IPS DF 6.9 (cell line): ENCODE data around the gene SFXN4.
"Not testable (repeated sequence)": the region's sequence is repeated elsewhere in the genome, so short reads cannot be mapped to it uniquely, and the experiment has no call there.

ENCODE experiments used
- DNase-seq: peaks from one replicate; pipeline ENCODE4 v3.0.0-alpha.2; 2013; ENCODE audit warnings: low read depth, low spot score
- H3K27ac ChIP-seq: one replicate; pipeline ENCODE4 v1.5.1; 2013; ENCODE audit warnings: low read length, control low read depth
- H3K27me3 ChIP-seq: 2 replicates; pipeline ENCODE4 v1.6.1; 2013; ENCODE audit warnings: mild to moderate bottlenecking, low read length; ENCODE audit not compliant: control insufficient read depth, insufficient read depth
- H3K36me3 ChIP-seq: 2 replicates; pipeline ENCODE4 v1.6.1; 2013; ENCODE audit warnings: low read length; ENCODE audit not compliant: control insufficient read depth, insufficient read depth
- H3K4me1 ChIP-seq: 2 replicates; pipeline ENCODE4 v1.6.1; 2013; ENCODE audit warnings: low read length; ENCODE audit not compliant: control insufficient read depth, insufficient read depth
- H3K4me3 ChIP-seq: 2 replicates; pipeline ENCODE4 v1.5.1; 2013; ENCODE audit warnings: mild to moderate bottlenecking, low read length
- H3K9me3 ChIP-seq: 2 replicates; pipeline ENCODE4 v1.6.1; 2013; ENCODE audit warnings: low read length, inconsistent platforms; ENCODE audit not compliant: control insufficient read depth, insufficient read depth
- WGBS: extraction: QIAGEN DNeasy Blood & Tissue Kit; methylation state at CpG from one replicate; pipeline ENCODE4 v1.1.7; 2013; ENCODE audit warnings: mixed read lengths, missing lambda C conversion rate; ENCODE audit not compliant: insufficient read length, insufficient coverage; 5-methylcytosine and 5-hydroxymethylcytosine counted together

SFXN4 gene

DNA sequence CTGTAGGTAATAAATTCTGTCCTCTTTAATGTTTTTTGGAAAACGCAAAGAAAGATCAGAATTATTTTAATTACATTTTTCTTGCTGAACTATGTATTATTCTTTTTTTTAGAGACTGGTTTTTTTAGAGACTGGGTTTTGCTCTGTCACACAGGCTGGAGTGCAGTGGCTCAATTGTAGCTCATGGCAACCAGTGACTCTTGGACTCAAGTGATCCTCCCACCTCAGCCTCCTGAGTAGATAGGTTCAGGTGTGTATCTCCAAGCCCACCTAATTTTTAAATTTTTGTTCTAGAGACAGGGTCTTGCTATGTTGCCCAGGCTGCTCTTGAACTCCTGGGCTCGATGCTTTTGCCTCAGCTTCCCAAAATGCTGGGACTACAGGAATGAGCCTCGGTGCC is 66.9 kb downstream of the SFXN4 start:
- Histone ChIP-seq H3K4me1 (no peaks in the 10 kb centered on the region), H3K9me3 (no peaks in the 10 kb centered on the region), H3K27ac (no peak overlapping the region), H3K36me3 (no peaks in the 10 kb centered on the region), H3K27me3 (no peaks in the 10 kb centered on the region), H3K4me3 (no peak overlapping the region)
- no peak for DNase-seq
- WGBS, result no CpG with 5 or more reads among the region's 3 CpGs

DNA sequence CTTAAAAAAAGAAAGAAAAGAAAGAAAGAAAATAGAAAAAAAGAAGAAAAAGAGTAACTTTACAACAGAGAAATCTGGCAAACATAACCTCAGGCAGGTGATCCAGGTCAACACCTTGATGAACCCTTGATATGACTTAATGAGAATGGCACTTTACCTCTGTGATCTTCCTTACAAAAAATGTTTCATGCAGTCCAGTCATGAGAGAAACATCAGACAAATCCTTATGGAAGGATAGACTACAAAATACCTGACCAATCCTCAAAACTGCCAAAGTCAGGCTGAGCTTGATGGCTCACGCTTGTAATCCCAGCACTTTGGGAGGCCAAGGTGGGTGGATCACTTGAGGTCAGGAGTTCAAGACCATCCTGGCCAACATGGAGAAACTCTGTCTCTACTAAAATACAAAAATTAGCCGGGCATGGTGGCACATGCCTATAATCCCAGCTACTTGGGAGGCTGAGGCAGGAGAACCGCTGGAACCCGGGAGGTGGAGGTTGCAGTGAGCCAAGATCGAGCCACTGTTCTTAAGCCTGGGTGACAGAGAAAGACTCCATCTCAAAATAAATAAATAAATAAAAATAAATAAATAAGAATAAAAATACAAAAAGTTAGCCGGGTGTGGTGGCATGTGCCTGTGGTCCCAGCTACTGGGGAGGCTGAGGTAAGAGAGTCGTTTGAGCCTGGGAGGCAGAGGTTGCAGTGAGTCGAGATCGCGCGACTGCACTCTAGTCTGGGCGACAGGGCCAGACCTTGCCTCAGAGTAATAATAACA is 68.7 kb downstream of the SFXN4 start:
- H3K4me3 ChIP-seq, H3K27me3 ChIP-seq, DNase-seq, H3K4me1 ChIP-seq, H3K27ac ChIP-seq, H3K9me3 ChIP-seq, H3K36me3 ChIP-seq: not testable (repeated sequence)
- WGBS, result no CpG with 5 or more reads among the region's 12 CpGs

DNA sequence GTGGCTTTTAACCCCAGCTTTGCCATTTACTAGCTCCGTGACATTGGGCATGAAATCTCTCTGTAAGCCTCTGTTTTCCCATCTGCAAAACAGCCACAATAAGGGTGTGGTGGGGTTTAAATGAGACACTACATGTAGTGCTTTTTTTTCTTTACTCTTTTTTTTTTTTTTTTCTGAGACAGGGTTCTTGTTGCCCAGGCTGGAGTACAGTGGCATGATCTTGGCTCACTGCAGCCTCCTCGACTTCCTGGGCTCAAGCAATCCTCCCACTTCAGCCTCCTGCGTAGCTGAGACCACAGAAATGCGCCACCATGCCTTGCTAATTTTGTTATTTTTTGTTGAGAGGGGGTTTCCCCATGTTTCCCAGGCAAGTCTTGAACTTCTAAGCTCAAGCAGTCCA is 69.9 kb downstream of the SFXN4 start:
- H3K4me3 ChIP-seq, result no peak overlapping the region
- no peaks in the 10 kb centered on the region for H3K27me3 ChIP-seq
- no peak for DNase-seq
- H3K36me3 ChIP-seq, result no peaks in the 10 kb centered on the region
- no CpG with 5 or more reads among the region's 4 CpGs for whole genome bisulfite sequencing
- H3K27ac ChIP-seq, result no peak overlapping the region
- no peaks in the 10 kb centered on the region for H3K9me3 ChIP-seq
- H3K4me1 ChIP-seq, result no peaks in the 10 kb centered on the region

DNA sequence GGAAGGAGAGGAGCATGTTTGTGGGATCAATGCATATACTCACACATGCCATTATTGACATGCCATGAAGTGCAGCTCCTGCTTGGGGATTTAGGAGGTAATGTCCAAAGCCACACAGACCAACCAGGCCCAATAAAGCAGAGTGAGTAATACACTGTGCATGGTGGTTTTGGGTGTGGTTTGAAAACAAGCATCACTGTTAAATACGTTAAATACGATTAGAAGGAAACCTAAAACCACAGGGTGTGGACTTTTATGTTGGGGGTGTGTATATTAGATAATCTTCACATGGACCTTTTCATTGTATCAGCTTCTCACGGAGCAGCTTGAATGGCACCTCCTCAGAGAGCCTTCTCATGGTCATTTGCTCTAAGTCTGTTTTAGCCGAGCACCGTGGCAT is 74.5 kb downstream of the SFXN4 start:
- WGBS, result no CpG with 5 or more reads among the region's 5 CpGs
- DNase-seq, result no peak
- H3K9me3 ChIP-seq, result no peaks in the 10 kb centered on the region
- no peaks in the 10 kb centered on the region for H3K36me3 ChIP-seq
- no peak overlapping the region for H3K4me3 ChIP-seq
- no peaks in the 10 kb centered on the region for H3K4me1 ChIP-seq
- no peak overlapping the region for H3K27ac ChIP-seq
- no peaks in the 10 kb centered on the region for H3K27me3 ChIP-seq
